PC-3 (cell line): Measurements from ENCODE around the gene TRPV2. TPM values are rescaled to one million over a fixed set of nuclear protein-coding genes. Genes with fewer than 3 reads are reported as not detected.

Experiments used
- ATAC-seq: fragments of 200-7000 bp; cut with Tn5 transposase; 2 replicates; pipeline ENCODE4 v1.9.1; 2020; ENCODE audit warnings: mild to moderate bottlenecking, moderate library complexity
- BruUV-seq: library from RNA; stranded (reverse); fragments of 400-500 nt; replicated peaks from 2 replicates; lab custom pipeline; 2021; lab: Mats Ljungman, UMichigan
- CTCF ChIA-PET: fragments of 300-600 bp; sonication (Branson Sonifier 250); formaldehyde crosslinking; loops from one replicate; lab custom pipeline; 2022; ENCODE audit warnings: antibody characterized with exemption; lab: Charles Lee
- POLR2A ChIA-PET: fragments of 300-600 bp; sonication (Branson Sonifier 250); formaldehyde crosslinking; loops from one replicate; lab custom pipeline; 2022; ENCODE audit warnings: antibody characterized with exemption; ENCODE audit not compliant: unreplicated experiment; lab: Charles Lee
- DNase-seq: peaks from one replicate; pipeline ENCODE4 v3.0.0-alpha.2; 2015
- H2AFZ ChIP-seq: fragments of 300-600 bp; sonication (generic); 2 replicates; pipeline ENCODE4 v1.6.0; 2016; ENCODE audit warnings: antibody characterized with exemption, low read length
- H3F3A ChIP-seq: fragments of 300-600 bp; sonication (generic); one replicate; pipeline ENCODE4 v1.6.0; 2017; ENCODE audit warnings: antibody characterized with exemption, low read length, control low read depth, mild to moderate bottlenecking; ENCODE audit not compliant: unreplicated experiment
- H3K27ac ChIP-seq: fragments of 300-600 bp; sonication (generic); 2 replicates; pipeline ENCODE4 v1.5.1; 2016; ENCODE audit warnings: mild to moderate bottlenecking, low read length
- H3K27me3 ChIP-seq: fragments of 300-600 bp; sonication (generic); 2 replicates; pipeline ENCODE4 v1.6.1; 2016; ENCODE audit warnings: low read length, mixed read lengths
- H3K36me3 ChIP-seq: fragments of 300-600 bp; sonication (generic); 2 replicates; pipeline ENCODE4 v1.6.1; 2016; ENCODE audit warnings: low read depth, mixed run types, low read length, mixed read lengths
- H3K4me1 ChIP-seq: fragments of 300-600 bp; sonication (generic); 2 replicates; pipeline ENCODE4 v1.5.1; 2016; ENCODE audit warnings: low read length; ENCODE audit not compliant: insufficient read depth
- H3K4me2 ChIP-seq: fragments of 300-600 bp; sonication (generic); 2 replicates; pipeline ENCODE4 v1.6.0; 2016; ENCODE audit warnings: low read length
- H3K4me3 ChIP-seq: fragments of 300-600 bp; sonication (generic); 2 replicates; pipeline ENCODE4 v1.5.1; 2016; ENCODE audit warnings: mild to moderate bottlenecking, low read length, mixed read lengths
- H3K79me2 ChIP-seq: fragments of 300-600 bp; sonication (generic); 2 replicates; pipeline ENCODE4 v1.6.1; 2017; ENCODE audit warnings: low read length, mixed read lengths
- H3K9ac ChIP-seq: fragments of 300-600 bp; sonication (generic); 2 replicates; pipeline ENCODE4 v1.6.0; 2016; ENCODE audit warnings: mild to moderate bottlenecking, low read length
- H3K9me2 ChIP-seq: fragments of 300-600 bp; sonication (generic); replicated peaks from 2 replicates; pipeline ENCODE4 v1.6.1; 2016; ENCODE audit warnings: mixed run types, low read length, mixed read lengths
- H3K9me3 ChIP-seq: fragments of 300-600 bp; sonication (generic); 2 replicates; pipeline ENCODE4 v1.6.1; 2016; ENCODE audit warnings: low read length, mixed read lengths
- H4K20me1 ChIP-seq: fragments of 300-600 bp; sonication (generic); 2 replicates; pipeline ENCODE4 v1.6.1; 2016; ENCODE audit warnings: low read length, mixed read lengths
- CTCF ChIP-seq: fragments of 300-600 bp; sonication (generic); conservative IDR thresholded peaks from 2 replicates; pipeline ENCODE4 v1.5.1; 2017; ENCODE audit warnings: antibody characterized with exemption, low read depth, mild to moderate bottlenecking, low read length
- EZH2 ChIP-seq: fragments of 300-600 bp; sonication (generic); IDR thresholded peaks from one replicate; pipeline ENCODE4 v1.6.1; 2017; ENCODE audit warnings: antibody characterized with exemption, mild to moderate bottlenecking, low read length; ENCODE audit not compliant: unreplicated experiment
- EZH2phosphoT487 ChIP-seq: fragments of 300-600 bp; sonication (generic); IDR thresholded peaks from 2 replicates; pipeline ENCODE4 v1.6.1; 2018; ENCODE audit warnings: mild to moderate bottlenecking, antibody characterized with exemption, low read length, borderline replicate concordance
- intact Hi-C: fragments of 100-400 bp; cut with micrococcal nuclease; formaldehyde crosslinking; loops from 2 replicates; pipeline ENCODE4 v1.9.0; 2023
- total RNA-seq: library from RNA; depleted of rRNA; stranded (reverse); fragments of >200 nt; gene quantifications from 2 replicates; pipeline ENCODE4 v1.2.3, GENCODE V29; 2014

Gene TRPV2
- total RNA-seq, 1 experiment from 2014 or later = 1.9 TPM

DNA sequence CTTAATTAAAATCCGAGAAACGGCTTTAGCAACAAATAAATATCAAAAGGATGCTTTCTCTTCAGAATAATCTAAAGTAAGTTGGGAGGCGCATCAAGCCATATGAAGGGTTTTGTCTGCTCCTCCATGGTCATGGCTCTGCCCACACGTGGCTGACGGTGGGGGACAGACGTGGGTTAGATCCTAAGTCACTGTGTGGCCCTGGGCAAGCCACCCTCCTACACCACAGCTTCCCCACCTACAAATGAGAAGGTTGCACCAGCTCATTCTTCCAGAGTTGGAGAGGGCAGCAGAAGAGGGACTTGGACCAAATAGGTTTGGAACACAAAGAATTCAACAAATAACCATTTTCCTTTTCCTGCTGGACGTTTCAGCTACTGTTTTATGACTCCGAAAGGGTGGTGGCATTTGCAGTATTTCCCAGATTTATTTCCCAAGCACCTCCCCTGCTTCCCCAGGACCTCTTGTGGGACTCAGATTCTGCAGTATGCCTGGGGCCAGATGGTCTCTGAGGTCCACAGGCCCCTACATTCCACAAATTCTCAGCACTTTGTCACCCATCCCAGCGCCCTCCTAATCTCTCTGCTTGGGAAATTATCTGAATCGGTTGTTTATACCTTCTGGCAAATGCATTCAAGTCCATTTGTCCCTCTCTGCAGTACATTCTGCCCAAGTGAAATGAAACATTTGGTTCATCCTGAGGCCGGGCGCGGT, 58.8 kb downstream of the TRPV2 start:
- Histone ChIP-seq H3K27me3 (no peaks in the 10 kb centered on the region), H3K9me2 (no peaks in the 10 kb centered on the region), H3K36me3 (no peaks in the 10 kb centered on the region), H2AFZ (no peak overlapping the region), H3K9ac (no peak overlapping the region), H3K4me1 (peaks cover 9% of the 10 kb centered on the region), H3K79me2 (no peaks in the 10 kb centered on the region), H4K20me1 (no peaks in the 10 kb centered on the region), H3K9me3 (no peaks in the 10 kb centered on the region), H3F3A (no peaks in the 10 kb centered on the region), H3K4me3 (no peak overlapping the region), H3K4me2 (no peak overlapping the region), H3K27ac (no peak overlapping the region)
- no peak for ATAC-seq
- ChIA-PET CTCF (no interaction called here), POLR2A (no interaction called here)
- no TSS peak for BruUV-seq
- TF ChIP-seq CTCF (no peak), EZH2 (no peak), EZH2phosphoT487 (no peak)
- DNase-seq = no peak
- intact Hi-C loops = no loop called here

- no peak for TF ChIP-seq CTCF
- TF ChIP-seq EZH2 = no peak
- TF ChIP-seq EZH2phosphoT487 = no peak
- no peak overlapping the region for H3K4me2 ChIP-seq
- ChIA-PET POLR2A (no interaction called here), CTCF (no interaction called here)
- no peak overlapping the region for H3K4me3 ChIP-seq
- no peaks in the 10 kb centered on the region for H3K27me3 ChIP-seq
- no peaks in the 10 kb centered on the region for H3K9me2 ChIP-seq
- no peaks in the 10 kb centered on the region for H3K79me2 ChIP-seq
- no peak for DNase-seq
- H3K36me3 ChIP-seq = no peaks in the 10 kb centered on the region
- H2AFZ ChIP-seq = no peak overlapping the region
- H3F3A ChIP-seq = no peaks in the 10 kb centered on the region
- BruUV-seq = no TSS peak
- intact Hi-C loops = no loop called here
- peaks cover 9% of the 10 kb centered on the region for H3K4me1 ChIP-seq
- H3K9ac ChIP-seq = no peak overlapping the region
- no peak overlapping the region for H3K27ac ChIP-seq
- H4K20me1 ChIP-seq = no peaks in the 10 kb centered on the region
- no peaks in the 10 kb centered on the region for H3K9me3 ChIP-seq
- ATAC-seq = no peak
Measured at GRCh38 chr17:16475179-16475704, 59.9 kb downstream of the TRPV2 start.

GRCh38 chr17:16477255-16477654, 61.9 kb downstream of the TRPV2 start:
- Histone ChIP-seq H3K27ac (no peak overlapping the region), H3K27me3 (no peaks in the 10 kb centered on the region), H3K9me2 (no peaks in the 10 kb centered on the region), H3K79me2 (no peaks in the 10 kb centered on the region), H2AFZ (no peak overlapping the region), H3K36me3 (no peaks in the 10 kb centered on the region), H3K4me2 (no peak overlapping the region), H3F3A (no peaks in the 10 kb centered on the region), H3K4me3 (no peak overlapping the region), H3K4me1 (peaks cover 9% of the 10 kb centered on the region), H3K9ac (no peak overlapping the region), H4K20me1 (no peaks in the 10 kb centered on the region), H3K9me3 (no peaks in the 10 kb centered on the region)
- POLR2A ChIA-PET = no interaction called here
- TF ChIP-seq EZH2phosphoT487 (no peak), EZH2 (no peak), CTCF (no peak)
- CTCF ChIA-PET = no interaction called here
- DNase-seq = peak; percentile 75
- peak; percentile 89 for ATAC-seq
- intact Hi-C loops = no loop called here
- BruUV-seq = no TSS peak
